HG03039 (cell line): ENCODE measurements around the gene GON4L.
"Not testable (repeated sequence)": the region's sequence is repeated elsewhere in the genome, so short reads cannot be mapped to it uniquely, and the experiment has no call there.

Experiments
- ATAC-seq: cut with Tn5 transposase; IDR thresholded peaks from one replicate; pipeline ENCODE4 v1.9.1; 2021; ENCODE audit warnings: mild to moderate bottlenecking, moderate library complexity; ENCODE audit not compliant: unreplicated experiment

Gene GON4L, protein sequence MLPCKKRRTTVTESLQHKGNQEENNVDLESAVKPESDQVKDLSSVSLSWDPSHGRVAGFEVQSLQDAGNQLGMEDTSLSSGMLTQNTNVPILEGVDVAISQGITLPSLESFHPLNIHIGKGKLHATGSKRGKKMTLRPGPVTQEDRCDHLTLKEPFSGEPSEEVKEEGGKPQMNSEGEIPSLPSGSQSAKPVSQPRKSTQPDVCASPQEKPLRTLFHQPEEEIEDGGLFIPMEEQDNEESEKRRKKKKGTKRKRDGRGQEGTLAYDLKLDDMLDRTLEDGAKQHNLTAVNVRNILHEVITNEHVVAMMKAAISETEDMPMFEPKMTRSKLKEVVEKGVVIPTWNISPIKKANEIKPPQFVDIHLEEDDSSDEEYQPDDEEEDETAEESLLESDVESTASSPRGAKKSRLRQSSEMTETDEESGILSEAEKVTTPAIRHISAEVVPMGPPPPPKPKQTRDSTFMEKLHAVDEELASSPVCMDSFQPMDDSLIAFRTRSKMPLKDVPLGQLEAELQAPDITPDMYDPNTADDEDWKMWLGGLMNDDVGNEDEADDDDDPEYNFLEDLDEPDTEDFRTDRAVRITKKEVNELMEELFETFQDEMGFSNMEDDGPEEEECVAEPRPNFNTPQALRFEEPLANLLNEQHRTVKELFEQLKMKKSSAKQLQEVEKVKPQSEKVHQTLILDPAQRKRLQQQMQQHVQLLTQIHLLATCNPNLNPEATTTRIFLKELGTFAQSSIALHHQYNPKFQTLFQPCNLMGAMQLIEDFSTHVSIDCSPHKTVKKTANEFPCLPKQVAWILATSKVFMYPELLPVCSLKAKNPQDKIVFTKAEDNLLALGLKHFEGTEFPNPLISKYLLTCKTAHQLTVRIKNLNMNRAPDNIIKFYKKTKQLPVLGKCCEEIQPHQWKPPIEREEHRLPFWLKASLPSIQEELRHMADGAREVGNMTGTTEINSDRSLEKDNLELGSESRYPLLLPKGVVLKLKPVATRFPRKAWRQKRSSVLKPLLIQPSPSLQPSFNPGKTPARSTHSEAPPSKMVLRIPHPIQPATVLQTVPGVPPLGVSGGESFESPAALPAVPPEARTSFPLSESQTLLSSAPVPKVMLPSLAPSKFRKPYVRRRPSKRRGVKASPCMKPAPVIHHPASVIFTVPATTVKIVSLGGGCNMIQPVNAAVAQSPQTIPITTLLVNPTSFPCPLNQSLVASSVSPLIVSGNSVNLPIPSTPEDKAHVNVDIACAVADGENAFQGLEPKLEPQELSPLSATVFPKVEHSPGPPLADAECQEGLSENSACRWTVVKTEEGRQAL (N-terminal part only)

DNA sequence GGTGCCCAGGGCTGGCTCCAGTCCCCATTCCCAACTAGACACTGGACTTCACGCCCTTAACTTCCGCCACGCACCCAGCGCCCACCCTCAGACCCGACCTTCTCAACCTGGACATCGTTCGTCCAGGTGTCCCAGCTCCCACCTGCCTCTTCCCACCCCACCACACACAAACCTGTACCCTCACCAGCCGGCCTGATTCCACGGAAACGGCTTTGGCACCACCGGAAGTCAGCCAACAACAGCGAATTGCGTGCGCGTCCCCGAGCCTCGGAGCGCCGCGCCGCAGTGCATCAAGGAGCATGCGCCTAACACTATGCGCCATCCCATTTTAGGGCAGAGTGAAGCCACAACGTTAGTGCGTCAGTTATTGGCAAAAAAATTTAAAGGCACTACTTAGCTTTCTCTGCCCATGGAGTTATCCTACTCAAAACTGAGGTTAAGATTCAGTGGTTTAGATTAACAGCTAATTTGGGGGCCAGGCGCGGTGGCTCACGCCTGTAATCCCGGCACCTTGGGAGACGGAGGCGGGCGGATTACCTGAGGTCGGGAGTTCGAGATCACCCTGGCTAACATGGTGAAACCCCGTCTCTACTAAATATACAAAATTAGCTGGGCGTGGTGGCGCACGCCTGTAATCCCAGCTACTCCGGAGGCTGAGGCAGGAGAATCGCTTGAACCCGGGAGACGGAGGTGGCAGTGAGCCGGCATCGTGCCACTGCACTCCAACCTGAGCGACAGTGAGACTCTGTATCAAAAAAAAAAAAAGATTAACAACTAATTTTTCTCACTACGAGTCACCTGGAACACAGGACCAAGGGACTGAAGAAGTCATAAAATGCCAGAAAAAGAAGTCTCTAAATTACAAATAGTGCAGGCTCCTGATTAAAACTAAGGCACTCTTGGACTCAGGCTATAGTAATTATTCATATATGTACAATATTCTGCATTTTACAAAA is at the start of gene GON4L:
GON4L (minus strand) TSS at position 240 of the 956 bp plus-strand sequence. CDS start 3,434 bp downstream, outside the sequence.
- peak; percentile 46 for ATAC-seq

GRCh38 chr1:155904261-155904660 is 47.2 kb upstream of the GON4L start:
- ATAC-seq, result no peak

DNA sequence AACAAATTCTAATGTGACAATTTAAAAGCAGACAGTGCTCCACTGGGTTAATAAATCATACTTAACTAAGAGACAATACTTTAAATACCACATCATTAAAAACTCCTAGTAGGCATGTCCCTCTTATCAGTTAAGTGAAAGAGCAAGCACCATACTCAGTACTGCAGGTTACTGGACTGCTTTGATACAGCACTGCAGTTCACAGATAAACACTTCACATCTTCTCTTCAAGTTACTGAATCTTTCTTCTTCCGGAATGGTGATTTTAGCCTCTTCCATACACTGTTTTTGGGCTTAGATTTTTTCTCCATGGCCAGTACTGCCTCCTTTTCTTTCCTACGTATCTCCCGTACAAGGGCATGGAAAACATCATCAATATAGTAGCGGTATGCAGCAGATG is 43.1 kb upstream of the GON4L start:
- ATAC-seq, result no peak

GRCh38 chr1:155899683-155900082 is 42.7 kb upstream of the GON4L start:
- no peak for ATAC-seq

- no peak for ATAC-seq
Measured at GRCh38 chr1:155898888-155899287, 41.9 kb upstream of the GON4L start.

GRCh38 chr1:155897746-155898145 is 40.7 kb upstream of the GON4L start:
- ATAC-seq, result no peak

- not testable (repeated sequence) for ATAC-seq
Measured at GRCh38 chr1:155896476-155896875, 39.5 kb upstream of the GON4L start.

GRCh38 chr1:155895617-155896016 is 38.6 kb upstream of the GON4L start:
- not testable (repeated sequence) for ATAC-seq

DNA sequence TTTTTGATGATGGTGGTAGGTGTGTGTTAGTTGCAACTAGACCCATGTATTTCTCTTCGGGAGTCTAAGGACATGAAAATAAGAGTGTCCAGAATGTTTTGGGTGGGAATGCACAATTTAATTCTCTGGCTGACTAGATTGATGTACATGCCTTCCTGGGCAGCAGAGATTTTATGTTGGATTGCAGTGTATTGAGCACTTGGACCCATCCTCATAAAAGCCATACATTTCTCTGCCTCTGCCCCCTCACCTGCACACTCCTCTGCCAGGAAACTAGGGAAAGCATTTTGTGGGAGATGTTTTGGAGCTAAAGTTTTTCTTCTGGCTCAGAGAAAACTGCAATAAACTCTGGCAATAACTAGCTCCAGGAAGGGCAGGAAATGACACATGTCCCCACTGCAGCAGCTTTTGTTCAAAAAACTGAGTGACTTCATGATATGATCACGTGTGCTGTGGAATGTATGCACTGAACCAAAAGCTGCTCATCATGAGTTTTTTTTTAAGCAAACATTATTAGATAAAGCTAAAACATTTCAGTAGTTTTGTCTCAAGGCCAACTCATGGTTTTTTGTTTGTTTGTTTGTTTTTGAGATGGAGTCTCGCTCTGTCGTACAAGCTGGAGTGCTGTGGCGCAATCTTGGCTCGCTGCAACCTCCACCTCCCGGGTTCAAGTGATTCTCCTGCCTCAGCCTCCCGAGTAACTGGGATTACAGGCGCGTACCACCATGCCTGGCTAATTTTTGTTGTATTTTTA is 36.6 kb upstream of the GON4L start:
- ATAC-seq, result no peak

- no peak for ATAC-seq
Measured at GRCh38 chr1:155892796-155893195, 35.8 kb upstream of the GON4L start.

- no peak for ATAC-seq
Measured at GRCh38 chr1:155890251-155890650, 33.2 kb upstream of the GON4L start.

DNA sequence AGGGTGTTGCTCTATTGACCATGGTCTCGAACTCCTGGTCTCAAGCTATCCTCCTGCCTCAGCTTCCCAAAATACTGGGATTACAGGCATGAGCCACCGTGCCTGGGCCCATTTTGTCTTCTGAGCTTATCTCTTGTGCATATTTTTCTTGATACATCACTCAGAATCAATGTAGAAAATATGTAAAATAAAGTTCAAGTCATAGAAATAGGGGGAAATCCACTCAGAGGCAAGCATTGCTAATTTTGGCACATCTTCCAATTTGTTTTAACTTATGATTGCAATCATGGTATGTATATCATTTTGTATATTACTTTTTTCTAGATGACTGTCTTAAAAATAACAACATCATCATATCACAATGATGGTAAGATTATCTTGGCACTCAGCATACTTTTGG is 32.6 kb upstream of the GON4L start:
- no peak for ATAC-seq

GRCh38 chr1:155888481-155888880 is 31.5 kb upstream of the GON4L start:
- ATAC-seq, result no peak

- ATAC-seq, result no peak
Measured at GRCh38 chr1:155884982-155885381, 28.0 kb upstream of the GON4L start.

- no peak for ATAC-seq
Measured at GRCh38 chr1:155884031-155884960, 27.3 kb upstream of the GON4L start.

DNA sequence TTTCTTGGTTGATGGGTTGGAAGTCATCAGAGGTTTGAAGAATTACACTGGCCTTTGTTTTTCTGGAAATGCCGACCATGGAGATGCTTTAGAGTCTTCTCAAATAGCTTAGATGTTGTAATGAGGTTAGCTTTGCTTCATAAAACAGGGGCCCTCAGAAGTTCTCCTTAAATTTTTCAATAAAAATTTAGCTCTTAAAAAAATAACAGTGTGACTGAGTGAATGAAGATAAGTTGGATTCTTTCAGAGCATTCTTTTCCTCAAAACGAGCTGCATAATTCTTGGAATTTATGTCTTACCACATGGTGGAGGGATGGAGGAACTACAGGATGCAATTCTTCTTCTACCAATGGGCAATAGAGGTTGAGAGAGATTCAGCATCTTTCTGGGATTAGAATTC is 25.8 kb upstream of the GON4L start:
- no peak for ATAC-seq

DNA sequence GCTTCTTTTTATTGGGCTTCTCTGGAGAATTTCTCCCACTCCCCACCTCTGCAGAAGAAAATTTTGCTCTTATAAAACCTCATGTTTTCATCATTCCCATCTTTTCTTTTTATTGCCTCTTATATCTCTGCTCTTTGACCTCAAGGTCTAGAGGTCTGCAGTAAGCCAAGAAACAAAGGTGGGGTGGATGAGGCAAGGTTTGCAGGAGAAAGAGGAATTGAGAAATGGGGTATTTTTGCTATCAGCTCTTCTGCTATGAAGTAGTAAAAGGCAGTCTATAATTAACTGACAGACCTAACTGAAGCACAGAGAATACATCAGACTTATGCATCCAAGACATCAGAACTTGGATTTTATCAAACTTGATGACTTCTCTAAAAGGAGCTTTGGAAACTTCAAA is 25.2 kb upstream of the GON4L start:
- ATAC-seq, result no peak

DNA sequence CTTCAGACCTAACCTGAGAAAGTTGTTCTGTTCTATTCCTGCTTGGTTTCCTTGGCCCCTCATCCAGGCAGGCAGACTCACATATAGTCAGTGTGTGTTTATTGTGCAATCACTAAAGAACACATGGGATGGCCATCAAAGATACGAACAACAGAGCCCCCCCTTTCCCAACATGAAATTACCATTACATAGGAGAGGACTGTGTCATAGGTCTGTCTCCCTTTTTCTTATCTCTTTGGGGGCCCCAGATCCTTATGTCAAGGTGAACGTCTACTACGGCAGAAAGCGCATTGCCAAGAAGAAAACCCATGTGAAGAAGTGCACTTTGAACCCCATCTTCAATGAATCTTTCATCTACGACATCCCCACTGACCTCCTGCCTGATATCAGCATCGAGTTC is 23.9 kb upstream of the GON4L start:
- no peak for ATAC-seq
